HepG2 (cell line): ENCODE results near the gene RNASE11. TPM values are rescaled to one million over a fixed set of nuclear protein-coding genes. Genes with fewer than 3 reads are reported as not detected.

Experiments used
- GPN1 ChIP-seq: sonication (generic); formaldehyde crosslinking; IDR thresholded peaks from 2 replicates; pipeline ENCODE4 v1.5.1; 2020; ENCODE audit warnings: missing genetic modification reagents, borderline replicate concordance
- IKZF4 ChIP-seq: sonication (generic); formaldehyde crosslinking; IDR thresholded peaks from 2 replicates; pipeline ENCODE4 v1.5.1; 2020; ENCODE audit warnings: borderline replicate concordance, mild to moderate bottlenecking, low read depth, missing genetic modification reagents; ENCODE audit errors: not compliant biosample characterization
- JUNB ChIP-seq: sonication (generic); formaldehyde crosslinking; IDR thresholded peaks from 2 replicates; pipeline ENCODE4 v1.8.0; 2022; ENCODE audit warnings: missing genetic modification reagents, mild to moderate bottlenecking, borderline replicate concordance
- NR1H2 ChIP-seq: sonication (generic); formaldehyde crosslinking; IDR thresholded peaks from 2 replicates; pipeline ENCODE4 v1.8.1; 2022; ENCODE audit warnings: low read depth, missing genetic modification reagents, borderline replicate concordance
- PBX2 ChIP-seq: IDR thresholded peaks from 2 replicates; pipeline ENCODE4 v1.6.1; 2016; ENCODE audit warnings: control low read depth
- REPIN1 ChIP-seq: sonication (generic); formaldehyde crosslinking; IDR thresholded peaks from 2 replicates; pipeline ENCODE4 v1.8.0; 2022; ENCODE audit warnings: missing genetic modification reagents, low read depth, mild to moderate bottlenecking, borderline replicate concordance
- SRSF4 ChIP-seq: fragments of 200-400 bp; formaldehyde crosslinking; IDR thresholded peaks from one replicate; pipeline ENCODE4 v1.6.1; 2018; ENCODE audit warnings: mild to moderate bottlenecking, low read depth, low read length, moderate library complexity; ENCODE audit not compliant: poor library complexity, severe bottlenecking
- ZBTB38 ChIP-seq: sonication (generic); formaldehyde crosslinking; IDR thresholded peaks from 2 replicates; pipeline ENCODE4 v1.5.1; 2020; ENCODE audit warnings: mild to moderate bottlenecking, missing genetic modification reagents
- ZNF264 ChIP-seq: sonication (generic); formaldehyde crosslinking; IDR thresholded peaks from 2 replicates; pipeline ENCODE4 v1.4.0; 2020; ENCODE audit warnings: missing genetic modification reagents
- ZNF557 ChIP-seq: sonication (generic); formaldehyde crosslinking; IDR thresholded peaks from 2 replicates; pipeline ENCODE4 v1.4.0; 2020; ENCODE audit warnings: missing genetic modification reagents
- ZNF562 ChIP-seq: sonication (generic); formaldehyde crosslinking; IDR thresholded peaks from 2 replicates; pipeline ENCODE4 v1.8.0; 2022; ENCODE audit warnings: missing genetic modification reagents, borderline replicate concordance
- ZNF616 ChIP-seq: sonication (generic); formaldehyde crosslinking; IDR thresholded peaks from 2 replicates; pipeline ENCODE4 v1.5.0; 2020; ENCODE audit warnings: low read depth, mild to moderate bottlenecking, missing genetic modification reagents
- ZNF674 ChIP-seq: sonication (generic); formaldehyde crosslinking; IDR thresholded peaks from 2 replicates; pipeline ENCODE4 v1.5.0; 2020; ENCODE audit warnings: low read depth, mild to moderate bottlenecking, missing genetic modification reagents
- ZNF687 ChIP-seq: sonication (generic); formaldehyde crosslinking; IDR thresholded peaks from 2 replicates; pipeline ENCODE4 v1.5.1; 2020; ENCODE audit warnings: mild to moderate bottlenecking, missing genetic modification reagents, moderate library complexity
- ZNF749 ChIP-seq: sonication (generic); formaldehyde crosslinking; IDR thresholded peaks from 2 replicates; pipeline ENCODE4 v1.8.0; 2022; ENCODE audit warnings: mild to moderate bottlenecking, missing genetic modification reagents, moderate library complexity, borderline replicate concordance
- ZNF816 ChIP-seq: sonication (generic); formaldehyde crosslinking; IDR thresholded peaks from 2 replicates; pipeline ENCODE4 v1.8.0; 2022; ENCODE audit warnings: missing genetic modification reagents, mild to moderate bottlenecking, borderline replicate concordance
- ZSCAN30 ChIP-seq: sonication (generic); formaldehyde crosslinking; IDR thresholded peaks from 2 replicates; pipeline ENCODE4 v1.5.0; 2020; ENCODE audit warnings: mild to moderate bottlenecking, missing genetic modification reagents
- polyA plus RNA-seq, 8 experiments: library from polyadenylated mRNA; depleted of rRNA in 3 of 8; stranded (reverse) in 7 of 8; unstranded in 1 of 8; fragments of >200 nt; fragmentation: Illumina TruSeq in 4 of 8; extraction: Trizol in 4 of 8; gene quantifications; 2 replicates each; pipeline versions ENCODE4 v1.2.1 to v1.2.3, GENCODE V29; 2011 to 2016; ENCODE audit warnings: low read depth in 4 of 8, missing spikeins in 1 of 8, mixed read lengths in 1 of 8; ENCODE audit not compliant: insufficient read depth in 1 of 8
- total RNA-seq, 5 experiments: library from RNA; depleted of rRNA; stranded (reverse); fragments of >200 nt; fragmentation: Illumina TruSeq; extraction: Trizol; gene quantifications; 2 replicates each; pipeline ENCODE4 v1.2.3, GENCODE V29; 2016; ENCODE audit warnings: low read depth in 1 of 5
- TF ChIP-seq, protein P1 (sequence below): sonication (generic); formaldehyde crosslinking; IDR thresholded peaks from 2 replicates; pipeline ENCODE4 v1.4.0; 2020; ENCODE audit warnings: missing genetic modification reagents

RNASE11 gene
- total and polyA plus RNA-seq, 2 of the 13 experiments (the other 11 are each of a cell fraction or from before 2014, with no cell fraction given): not detected

GRCh38 chr14:20632831-20633691 lies 45.3 kb upstream of the RNASE11 start (continued):
- TF ChIP-seq ZNF562 (no peak), ZNF687 (CRISPR knock-in tag) (peak; percentile 54), ZNF816 (no peak), ZSCAN30 (CRISPR knock-in tag) (peak; percentile 64; the same call in 1 of the 2 replicates), ZBTB38 (CRISPR knock-in tag) (peak; percentile 69; the same call in 1 of the 2 replicates), IKZF4 (CRISPR knock-in tag) (no peak), JUNB (CRISPR knock-in tag) (no peak), ZNF264 (CRISPR knock-in tag) (0 out of 2 replicates have a peak, but pooled peaks have one; percentile 51), REPIN1 (CRISPR knock-in tag) (peak; percentile 87), GPN1 (CRISPR knock-in tag) (no peak), SRSF4 (no peak), ZNF616 (no peak), PBX2 (CRISPR knock-in tag) (no peak), ZNF557 (CRISPR knock-in tag) (no peak), NR1H2 (no peak), ZNF674 (CRISPR knock-in tag) (no peak), ZNF749 (CRISPR knock-in tag) (no peak; the same call in 1 of the 2 replicates)
- TF ChIP-seq, protein P1, sequence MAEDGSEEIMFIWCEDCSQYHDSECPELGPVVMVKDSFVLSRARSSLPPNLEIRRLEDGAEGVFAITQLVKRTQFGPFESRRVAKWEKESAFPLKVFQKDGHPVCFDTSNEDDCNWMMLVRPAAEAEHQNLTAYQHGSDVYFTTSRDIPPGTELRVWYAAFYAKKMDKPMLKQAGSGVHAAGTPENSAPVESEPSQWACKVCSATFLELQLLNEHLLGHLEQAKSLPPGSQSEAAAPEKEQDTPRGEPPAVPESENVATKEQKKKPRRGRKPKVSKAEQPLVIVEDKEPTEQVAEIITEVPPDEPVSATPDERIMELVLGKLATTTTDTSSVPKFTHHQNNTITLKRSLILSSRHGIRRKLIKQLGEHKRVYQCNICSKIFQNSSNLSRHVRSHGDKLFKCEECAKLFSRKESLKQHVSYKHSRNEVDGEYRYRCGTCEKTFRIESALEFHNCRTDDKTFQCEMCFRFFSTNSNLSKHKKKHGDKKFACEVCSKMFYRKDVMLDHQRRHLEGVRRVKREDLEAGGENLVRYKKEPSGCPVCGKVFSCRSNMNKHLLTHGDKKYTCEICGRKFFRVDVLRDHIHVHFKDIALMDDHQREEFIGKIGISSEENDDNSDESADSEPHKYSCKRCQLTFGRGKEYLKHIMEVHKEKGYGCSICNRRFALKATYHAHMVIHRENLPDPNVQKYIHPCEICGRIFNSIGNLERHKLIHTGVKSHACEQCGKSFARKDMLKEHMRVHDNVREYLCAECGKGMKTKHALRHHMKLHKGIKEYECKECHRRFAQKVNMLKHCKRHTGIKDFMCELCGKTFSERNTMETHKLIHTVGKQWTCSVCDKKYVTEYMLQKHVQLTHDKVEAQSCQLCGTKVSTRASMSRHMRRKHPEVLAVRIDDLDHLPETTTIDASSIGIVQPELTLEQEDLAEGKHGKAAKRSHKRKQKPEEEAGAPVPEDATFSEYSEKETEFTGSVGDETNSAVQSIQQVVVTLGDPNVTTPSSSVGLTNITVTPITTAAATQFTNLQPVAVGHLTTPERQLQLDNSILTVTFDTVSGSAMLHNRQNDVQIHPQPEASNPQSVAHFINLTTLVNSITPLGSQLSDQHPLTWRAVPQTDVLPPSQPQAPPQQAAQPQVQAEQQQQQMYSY: no peak
